ENCODE data around the gene NAAA.
"Not testable (repeated sequence)": the region's sequence is repeated elsewhere in the genome, so short reads cannot be mapped to it uniquely, and the experiment has no call there.

Gene NAAA

GRCh38 chr4:75916091-75916661 lies 24.6 kb downstream of the NAAA start:
- DNase-seq = no peak

GRCh38 chr4:75912968-75913367 lies 27.8 kb downstream of the NAAA start:
- no peak for DNase-seq

GRCh38 chr4:75910831-75911230 lies 30.0 kb downstream of the NAAA start:
- not testable (repeated sequence) for DNase-seq

GRCh38 chr4:75909405-75909804 lies 31.4 kb downstream of the NAAA start:
- DNase-seq = no peak

GRCh38 chr4:75908555-75908954 lies 32.3 kb downstream of the NAAA start:
- DNase-seq = no peak

- DNase-seq = no peak
Observed at GRCh38 chr4:75907966-75908365, 32.8 kb downstream of the NAAA start.

GRCh38 chr4:75904076-75904475 lies 36.7 kb downstream of the NAAA start:
- DNase-seq = no peak

GRCh38 chr4:75902352-75902751 lies 38.5 kb downstream of the NAAA start, which contains the start of gene PPEF2:
Gene PPEF2, minus strand, starts transcription at chr4:75902452. Its CDS starts 6,127 bp downstream, at chr4:75896325.
- no peak for DNase-seq

GRCh38 chr4:75898536-75898935 lies 42.3 kb downstream of the NAAA start:
- DNase-seq = no peak

- DNase-seq = peak; percentile 26
Observed at GRCh38 chr4:75895744-75896314, 45.0 kb downstream of the NAAA start.

- no peak for DNase-seq
Observed at GRCh38 chr4:75892508-75892907, 48.3 kb downstream of the NAAA start.

- DNase-seq = no peak
Observed at GRCh38 chr4:75891611-75892010, 49.2 kb downstream of the NAAA start.

- no peak for DNase-seq
Observed at GRCh38 chr4:75889537-75890199, 51.1 kb downstream of the NAAA start.

GRCh38 chr4:75886104-75886503 lies 54.7 kb downstream of the NAAA start:
- no peak for DNase-seq

- DNase-seq = no peak
Observed at GRCh38 chr4:75881476-75881875, 59.3 kb downstream of the NAAA start.

GRCh38 chr4:75880278-75880677 lies 60.5 kb downstream of the NAAA start:
- DNase-seq = no peak

GRCh38 chr4:75878246-75878756 lies 62.5 kb downstream of the NAAA start:
- DNase-seq = no peak

GRCh38 chr4:75876218-75876617 lies 64.6 kb downstream of the NAAA start:
- no peak for DNase-seq

- DNase-seq = no peak
Observed at GRCh38 chr4:75869100-75869499, 71.7 kb downstream of the NAAA start.

- no peak for DNase-seq
Observed at GRCh38 chr4:75867130-75867529, 73.7 kb downstream of the NAAA start.

Measured in NCI-H345 (cell line).